Testis (tissue), 3 donors: ENCODE results near the gene R3HDM2. TPM values are rescaled to one million over a fixed set of nuclear protein-coding genes. Genes with fewer than 3 reads are reported as not detected.
"Not testable (repeated sequence)": the region's sequence is repeated elsewhere in the genome, so short reads cannot be mapped to it uniquely, and the experiment has no call there.

ENCODE experiments used
- DNase-seq: peaks from one replicate; pipeline ENCODE4 v3.0.0-alpha.2; 2019
- H3K27ac ChIP-seq, 2 donors: fragments of 200-600 bp; sonication (generic); one replicate each; pipeline ENCODE4 v1.5.1; 2019
- H3K27me3 ChIP-seq: fragments of 200-600 bp; sonication (generic); one replicate; pipeline ENCODE4 v1.5.1; 2019
- H3K36me3 ChIP-seq: fragments of 200-600 bp; sonication (generic); one replicate; pipeline ENCODE4 v1.5.1; 2017; ENCODE audit warnings: low read depth; ENCODE audit errors: missing control alignments
- H3K4me1 ChIP-seq: fragments of 200-600 bp; sonication (generic); one replicate; pipeline ENCODE4 v1.5.1; 2019
- H3K4me3 ChIP-seq, 2 donors: fragments of 200-600 bp; sonication (generic); one replicate each; pipeline ENCODE4 v1.5.1; 2017 to 2019
- H3K9me3 ChIP-seq: fragments of 200-600 bp; sonication (generic); one replicate; pipeline ENCODE4 v1.5.1; 2017
- POLR2A ChIP-seq: fragments of 450-650 bp; IDR thresholded peaks from one replicate; pipeline ENCODE4 v1.6.1; 2017; ENCODE audit warnings: antibody characterized with exemption, mild to moderate bottlenecking, moderate library complexity
- WGBS, 2 donors: methylation state at CpG; one replicate each; pipeline ENCODE4 v1.1.5; 2018; 5-methylcytosine and 5-hydroxymethylcytosine counted together
- intact Hi-C: fragments of 100-400 bp; cut with DNase I; formaldehyde crosslinking; loops from one replicate; pipeline ENCODE4 v1.15.1; 2023; ENCODE audit warnings: low total_unique reads
- polyA plus RNA-seq: library from polyadenylated mRNA; stranded (reverse); fragments of 350-450 nt; fragmentation: Illumina TruSeq; extraction: RNeasy Lipid Tissue Mini Kit (QIAGEN cat#74804); gene quantifications from one replicate; pipeline ENCODE4 v1.2.3, GENCODE V29; 2014; ENCODE audit warnings: low read depth, low replicate concordance; ENCODE audit not compliant: insufficient read depth
- total RNA-seq, 2 donors: library from RNA; depleted of rRNA; stranded (reverse); fragments of >200 nt; gene quantifications; one replicate each; pipeline ENCODE4 v1.2.3, GENCODE V29; 2016
- TF ChIP-seq, protein P1 (sequence below), 3 experiments: fragments of 450-650 bp in 2 of 3; fragments of 200-600 bp in 1 of 3; sonication (generic) in 1 of 3; IDR thresholded peaks; one replicate each; pipeline ENCODE4 v1.5.1; 2016 to 2019; ENCODE audit warnings: antibody characterized with exemption in 3 of 3, mild to moderate bottlenecking in 2 of 3, moderate library complexity in 1 of 3

The R3HDM2 gene
- total and polyA plus RNA-seq, 3 donors from 2014 or later, result 54.6 to 93.9 (median 92.0) TPM

- TF ChIP-seq POLR2A, result no peak
- TF ChIP-seq, protein P1, sequence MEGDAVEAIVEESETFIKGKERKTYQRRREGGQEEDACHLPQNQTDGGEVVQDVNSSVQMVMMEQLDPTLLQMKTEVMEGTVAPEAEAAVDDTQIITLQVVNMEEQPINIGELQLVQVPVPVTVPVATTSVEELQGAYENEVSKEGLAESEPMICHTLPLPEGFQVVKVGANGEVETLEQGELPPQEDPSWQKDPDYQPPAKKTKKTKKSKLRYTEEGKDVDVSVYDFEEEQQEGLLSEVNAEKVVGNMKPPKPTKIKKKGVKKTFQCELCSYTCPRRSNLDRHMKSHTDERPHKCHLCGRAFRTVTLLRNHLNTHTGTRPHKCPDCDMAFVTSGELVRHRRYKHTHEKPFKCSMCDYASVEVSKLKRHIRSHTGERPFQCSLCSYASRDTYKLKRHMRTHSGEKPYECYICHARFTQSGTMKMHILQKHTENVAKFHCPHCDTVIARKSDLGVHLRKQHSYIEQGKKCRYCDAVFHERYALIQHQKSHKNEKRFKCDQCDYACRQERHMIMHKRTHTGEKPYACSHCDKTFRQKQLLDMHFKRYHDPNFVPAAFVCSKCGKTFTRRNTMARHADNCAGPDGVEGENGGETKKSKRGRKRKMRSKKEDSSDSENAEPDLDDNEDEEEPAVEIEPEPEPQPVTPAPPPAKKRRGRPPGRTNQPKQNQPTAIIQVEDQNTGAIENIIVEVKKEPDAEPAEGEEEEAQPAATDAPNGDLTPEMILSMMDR (IDR thresholded peaks at IDR 0.05), result no peak
- intact Hi-C loops, result no loop called here
- WGBS, 2 donors, result 79 to 81% methylated on average over 5 of the region's 5 CpGs
- no peak for DNase-seq
- H3K4me1 ChIP-seq, result no peaks in the 10 kb centered on the region
- H3K36me3 ChIP-seq, result no peaks in the 10 kb centered on the region
- H3K27ac ChIP-seq, result no peak overlapping the region
- H3K27me3 ChIP-seq, result no peaks in the 10 kb centered on the region
- no peaks in the 10 kb centered on the region for H3K9me3 ChIP-seq
- no peak overlapping the region for H3K4me3 ChIP-seq
Measured at GRCh38 chr12:57444744-57445143, 13.9 kb upstream of the R3HDM2 start.

DNA sequence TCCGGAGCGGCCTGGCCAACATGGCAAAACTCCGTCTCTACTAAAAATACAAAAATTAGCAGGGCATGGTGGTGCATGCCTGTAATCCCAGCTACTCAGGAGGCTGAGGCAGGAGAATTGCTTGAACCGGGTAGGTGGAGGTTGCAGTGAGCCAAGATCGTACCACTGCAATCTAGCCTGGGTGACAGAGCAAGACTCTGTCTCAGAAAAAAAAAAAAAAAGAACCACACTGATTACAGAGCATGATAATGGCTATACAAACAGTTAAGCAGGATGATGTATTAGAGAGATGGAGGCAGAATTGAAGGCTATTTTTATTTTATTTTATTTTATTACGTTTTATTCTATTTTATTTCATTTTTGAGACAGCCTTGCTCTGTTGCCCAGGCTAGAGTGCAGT, 13.5 kb upstream of the R3HDM2 start:
- H3K9me3 ChIP-seq, DNase-seq, H3K4me3 ChIP-seq, intact Hi-C loops, H3K36me3 ChIP-seq, H3K27me3 ChIP-seq, H3K4me1 ChIP-seq, H3K27ac ChIP-seq: not testable (repeated sequence)
- WGBS, 2 donors, result 81 to 88% methylated on average over 6 of the region's 6 CpGs

GRCh38 chr12:57441846-57442427, 11.1 kb upstream of the R3HDM2 start:
- 50 to 96% methylated on average over 1 of the region's 1 CpG for WGBS, 2 donors
- no peaks in the 10 kb centered on the region for H3K4me1 ChIP-seq
- H3K27ac ChIP-seq, result no peak overlapping the region
- H3K27me3 ChIP-seq, result no peaks in the 10 kb centered on the region
- H3K36me3 ChIP-seq, result no peaks in the 10 kb centered on the region
- intact Hi-C loops, result no loop called here
- TF ChIP-seq, protein P1 (IDR thresholded peaks at IDR 0.05), result no peak
- no peak for TF ChIP-seq POLR2A
- no peaks in the 10 kb centered on the region for H3K9me3 ChIP-seq
- no peak for DNase-seq
- H3K4me3 ChIP-seq, result no peak overlapping the region

DNA sequence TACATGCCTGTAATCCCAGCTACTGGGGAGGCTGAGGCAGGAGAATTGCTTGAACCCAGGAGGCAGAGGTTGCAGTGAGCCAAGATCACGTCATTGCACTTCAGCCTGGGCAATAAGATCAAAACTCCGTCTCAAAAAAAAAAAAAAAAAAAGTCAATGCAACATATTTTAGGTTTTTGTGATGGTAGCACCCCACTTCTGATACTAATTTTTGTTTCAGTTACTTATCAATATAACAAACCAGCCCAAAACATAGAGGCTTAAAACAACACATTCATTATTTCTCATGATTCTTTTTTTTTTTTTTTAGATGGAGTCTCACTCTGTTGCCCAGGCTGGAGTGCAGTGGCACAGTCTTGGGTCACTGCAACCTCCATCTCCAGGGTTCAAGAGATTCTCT, 10.6 kb upstream of the R3HDM2 start:
- H3K27me3 ChIP-seq, H3K36me3 ChIP-seq, H3K27ac ChIP-seq, intact Hi-C loops, DNase-seq, H3K4me1 ChIP-seq, H3K9me3 ChIP-seq, H3K4me3 ChIP-seq: not testable (repeated sequence)
- WGBS, 2 donors, result 86 to 95% methylated on average over 2 of the region's 2 CpGs

GRCh38 chr12:57439762-57440266, 9.0 kb upstream of the R3HDM2 start:
- Histone ChIP-seq H3K27ac (no peak overlapping the region), H3K4me1 (no peaks in the 10 kb centered on the region), H3K27me3 (no peaks in the 10 kb centered on the region), H3K9me3 (no peaks in the 10 kb centered on the region), H3K4me3 (no peak overlapping the region), H3K36me3 (no peaks in the 10 kb centered on the region)
- intact Hi-C loops, result no loop called here
- WGBS, 2 donors, result 84 to 87% methylated on average over 4 of the region's 4 CpGs
- no peak for TF ChIP-seq POLR2A
- TF ChIP-seq, protein P1 (IDR thresholded peaks at IDR 0.05), result no peak
- no peak for DNase-seq

- no peaks in the 10 kb centered on the region for H3K4me1 ChIP-seq
- WGBS, 2 donors, result 93 to 100% methylated on average over 1 of the region's 1 CpG
- no peak for DNase-seq
- intact Hi-C loops, result no loop called here
- no peaks in the 10 kb centered on the region for H3K9me3 ChIP-seq
- no peak overlapping the region for H3K27ac ChIP-seq
- TF ChIP-seq, protein P1 (IDR thresholded peaks at IDR 0.05), result no peak
- no peak for TF ChIP-seq POLR2A
- no peaks in the 10 kb centered on the region for H3K36me3 ChIP-seq
- no peak overlapping the region for H3K4me3 ChIP-seq
- H3K27me3 ChIP-seq, result no peaks in the 10 kb centered on the region
Measured at GRCh38 chr12:57438400-57438799, 7.6 kb upstream of the R3HDM2 start.
